K562 (cell line): ENCODE data around the gene ZNF837. TPM values are rescaled to one million over a fixed set of nuclear protein-coding genes. Genes with fewer than 3 reads are reported as not detected.

ENCODE experiments used
- BHLHE40 ChIP-seq: IDR thresholded peaks from 2 replicates; pipeline ENCODE4 v1.6.1; 2011; ENCODE audit warnings: low read length, improper control_type of control experiment
- CHD4 ChIP-seq: fragments of 200-600 bp; sonication (generic); IDR thresholded peaks from 3 replicates; pipeline ENCODE4 v1.6.1; 2012; ENCODE audit warnings: low read depth, mild to moderate bottlenecking, mixed read lengths, low read length, inconsistent platforms; ENCODE audit not compliant: insufficient read depth, insufficient replicate concordance, poor library complexity, severe bottlenecking
- E2F3 ChIP-seq: fragments of 250-450 bp; sonication (Bioruptor Pico); IDR thresholded peaks from 2 replicates; pipeline ENCODE4 v1.4.0; 2020; ENCODE audit warnings: mild to moderate bottlenecking
- E2F6 ChIP-seq, 2 experiments: IDR thresholded peaks; 2 replicates each; pipeline ENCODE4 v1.6.1; 2011; ENCODE audit warnings: borderline replicate concordance in 1 of 2, control low read depth in 1 of 2, low read depth in 1 of 2, low read length in 1 of 2, mild to moderate bottlenecking in 1 of 2, mixed read lengths in 1 of 2, moderate library complexity in 1 of 2; ENCODE audit not compliant: insufficient read depth in 1 of 2, insufficient read length in 1 of 2, poor library complexity in 1 of 2, severe bottlenecking in 1 of 2; ENCODE audit errors: extremely low read depth in 1 of 2
- HNRNPUL1 ChIP-seq: fragments of 200-400 bp; formaldehyde crosslinking; IDR thresholded peaks from 2 replicates; pipeline ENCODE4 v1.6.1; 2017; ENCODE audit warnings: low read length
- HSF4 ChIP-seq: fragments of 250-450 bp; sonication (Bioruptor Pico); IDR thresholded peaks from 2 replicates; pipeline ENCODE4 v2.1.2; 2022; ENCODE audit warnings: mild to moderate bottlenecking, moderate library complexity, borderline replicate concordance
- ID3 ChIP-seq, 2 experiments: fragments of 250-450 bp in 1 of 2; fragments of 450-650 bp in 1 of 2; sonication (Bioruptor Pico) in 1 of 2; IDR thresholded peaks; 2 replicates each; pipeline versions ENCODE4 v1.6.1 to v1.8.0; 2016 to 2021; ENCODE audit warnings: mild to moderate bottlenecking in 2 of 2, moderate library complexity in 2 of 2, missing compliant biosample characterization in 1 of 2, missing genetic modification characterization in 1 of 2
- L3MBTL2 ChIP-seq: fragments of 450-650 bp; IDR thresholded peaks from 2 replicates; pipeline ENCODE4 v1.6.1; 2016; ENCODE audit warnings: mild to moderate bottlenecking, moderate library complexity
- MAX ChIP-seq: sonication (generic); formaldehyde crosslinking; IDR thresholded peaks from 2 replicates; pipeline ENCODE4 v1.9.0; 2022; ENCODE audit warnings: mild to moderate bottlenecking, missing genetic modification reagents
- MCM2 ChIP-seq: fragments of 450-650 bp; IDR thresholded peaks from 2 replicates; pipeline ENCODE4 v1.6.1; 2017; ENCODE audit warnings: low read depth, mild to moderate bottlenecking
- MEIS2 ChIP-seq: fragments of 450-650 bp; IDR thresholded peaks from 2 replicates; pipeline ENCODE4 v1.6.1; 2014; ENCODE audit warnings: mild to moderate bottlenecking; ENCODE audit not compliant: partially characterized antibody
- NCOA2 ChIP-seq, 2 experiments: fragments of 450-650 bp; IDR thresholded peaks; 2 replicates each; pipeline ENCODE4 v1.6.1; 2018; ENCODE audit warnings: mild to moderate bottlenecking in 2 of 2, moderate library complexity in 1 of 2; ENCODE audit not compliant: partially characterized antibody in 2 of 2
- NCOA6 ChIP-seq: fragments of 450-650 bp; IDR thresholded peaks from 2 replicates; pipeline ENCODE4 v1.6.1; 2017; ENCODE audit warnings: mild to moderate bottlenecking
- NFATC3 ChIP-seq: fragments of 450-650 bp; IDR thresholded peaks from 2 replicates; pipeline ENCODE4 v1.6.1; 2017; ENCODE audit warnings: mild to moderate bottlenecking
- NR2F6 ChIP-seq: fragments of 450-650 bp; formaldehyde crosslinking; IDR thresholded peaks from 2 replicates; pipeline ENCODE4 v1.4.0; 2020; ENCODE audit warnings: mild to moderate bottlenecking
- POLR2G ChIP-seq: fragments of 200-400 bp; formaldehyde crosslinking; IDR thresholded peaks from 2 replicates; pipeline ENCODE4 v1.6.1; 2017; ENCODE audit warnings: low read depth, mild to moderate bottlenecking, antibody characterized with exemption, low read length, moderate library complexity
- RBM14 ChIP-seq: fragments of 200-400 bp; formaldehyde crosslinking; IDR thresholded peaks from 2 replicates; pipeline ENCODE4 v1.6.1; 2018; ENCODE audit warnings: low read depth, mild to moderate bottlenecking, low read length, moderate library complexity, borderline replicate concordance; ENCODE audit not compliant: insufficient read depth
- RBM34 ChIP-seq: fragments of 200-400 bp; formaldehyde crosslinking; IDR thresholded peaks from 2 replicates; pipeline ENCODE4 v1.6.1; 2018; ENCODE audit warnings: low read length, borderline replicate concordance; ENCODE audit not compliant: insufficient read depth
- SMAD3 ChIP-seq: fragments of 450-650 bp; formaldehyde crosslinking; conservative IDR thresholded peaks from 2 replicates; pipeline ENCODE4 v1.4.0; 2020; ENCODE audit warnings: mild to moderate bottlenecking
- ZBTB12 ChIP-seq: fragments of 250-450 bp; sonication (Bioruptor Pico); IDR thresholded peaks from 2 replicates; pipeline ENCODE4 v1.4.0; 2020
- ZNF282 ChIP-seq: sonication (generic); formaldehyde crosslinking; IDR thresholded peaks from 2 replicates; pipeline ENCODE4 v1.8.1; 2023; ENCODE audit warnings: missing genetic modification reagents
- ZNF668 ChIP-seq: fragments of 250-450 bp; sonication (Bioruptor Pico); IDR thresholded peaks from 2 replicates; pipeline ENCODE4 v1.8.0; 2022; ENCODE audit warnings: mild to moderate bottlenecking, inconsistent platforms
- polyA plus RNA-seq, 8 experiments: library from polyadenylated mRNA; depleted of rRNA in 4 of 8; stranded (reverse) in 5 of 8; unstranded in 3 of 8; fragments of >200 nt; fragmentation: Nextera tagmentation in 2 of 8; fragmentation: Illumina TruSeq in 1 of 8; extraction: Ambion mirVana in 2 of 8; extraction: Trizol in 1 of 8; gene quantifications; 2 replicates each; pipeline versions ENCODE4 v1.2.1 to v1.2.3, GENCODE V29; 2011 to 2014; ENCODE audit warnings: inconsistent platforms in 1 of 8, missing spikeins in 1 of 8
- total RNA-seq, 7 experiments: library from RNA; depleted of rRNA in 6 of 7; stranded (reverse); fragments of >200 nt in 6 of 7; fragmentation: Illumina TruSeq in 2 of 7; extraction: Trizol in 2 of 7; gene quantifications; 2 replicates each; pipeline versions ENCODE4 v1.2.1 to v1.2.3, GENCODE V29; 2011 to 2021; ENCODE audit warnings: low replicate concordance in 1 of 7

The ZNF837 gene
- total and polyA plus RNA-seq, 9 of the 15 experiments (the other 6 are each of a cell fraction or from before 2014, with no cell fraction given): 0.11 to 2.1 (median 0.57) TPM; not detected in 4

GRCh38 chr19:58346961-58347929 is 33.6 kb downstream of the ZNF837 start (continued):
- peak; percentile 93 for TF ChIP-seq NCOA6
- peak; percentile 72 for TF ChIP-seq POLR2G
- TF ChIP-seq HNRNPUL1: no peak
- TF ChIP-seq NFATC3: no peak
- peak; percentile 93 for TF ChIP-seq L3MBTL2
- TF ChIP-seq BHLHE40: peak; percentile 74
- no peak for TF ChIP-seq MCM2
- TF ChIP-seq RBM34: no peak
- no peak for TF ChIP-seq NCOA2 (IDR thresholded peaks at IDR 0.05; ENCODE audit: partially characterized antibody in 2 of 2)
- no peak for TF ChIP-seq NR2F6 (CRISPR knock-in tag)
- TF ChIP-seq ZNF668 (CRISPR knock-in tag): no peak
- TF ChIP-seq ZNF282: 0 out of 2 replicates have a peak, but pooled peaks have one; percentile 17
- no peak for TF ChIP-seq CHD4
- TF ChIP-seq ZBTB12 (CRISPR knock-in tag): no peak
- no peak for TF ChIP-seq SMAD3 (CRISPR knock-in tag)
- TF ChIP-seq E2F3 (CRISPR knock-in tag): no peak
- TF ChIP-seq HSF4 (CRISPR knock-in tag): no peak
- peak; percentile 56; the same call in 1 of the 2 replicates for TF ChIP-seq MAX
- peak; percentile 68 for TF ChIP-seq MEIS2
- no peak for TF ChIP-seq ID3 (CRISPR knock-in tag; IDR thresholded peaks at IDR 0.05)
- 0 out of 2 replicates have a peak, but pooled peaks have one; percentile 59 for TF ChIP-seq ID3 (tag; IDR thresholded peaks at IDR 0.05)
- 0 out of 2 replicates have a peak, but pooled peaks have one; percentile 9 for TF ChIP-seq RBM14
- peak; percentile 80 to 83 for TF ChIP-seq E2F6 (IDR thresholded peaks at IDR 0.05; ENCODE audit: borderline replicate concordance in 1 of 2, extremely low read depth in 1 of 2, insufficient read depth in 1 of 2, insufficient read length in 1 of 2, low read depth in 1 of 2, low read length in 1 of 2, poor library complexity in 1 of 2, severe bottlenecking in 1 of 2)
